Coronary artery (tissue), 2 donors: ENCODE measurements around the gene IGSF9.

Source experiments
- DNase-seq: peaks from one replicate; pipeline ENCODE4 v3.0.0-alpha.2; 2017; ENCODE audit warnings: low spot score
- H3K27ac ChIP-seq, 2 donors: fragments of 200-600 bp; sonication (generic); one replicate each; pipeline ENCODE4 v1.5.1; 2016 to 2019
- H3K4me3 ChIP-seq: fragments of 200-600 bp; sonication (generic); 2 replicates; pipeline ENCODE4 v1.5.1; 2016; ENCODE audit warnings: mild to moderate bottlenecking, moderate library complexity
- TF ChIP-seq, protein P1 (sequence below): fragments of 200-600 bp; sonication (generic); IDR thresholded peaks from one replicate; pipeline ENCODE4 v1.5.1; 2019; ENCODE audit warnings: antibody characterized with exemption

Gene IGSF9

DNA sequence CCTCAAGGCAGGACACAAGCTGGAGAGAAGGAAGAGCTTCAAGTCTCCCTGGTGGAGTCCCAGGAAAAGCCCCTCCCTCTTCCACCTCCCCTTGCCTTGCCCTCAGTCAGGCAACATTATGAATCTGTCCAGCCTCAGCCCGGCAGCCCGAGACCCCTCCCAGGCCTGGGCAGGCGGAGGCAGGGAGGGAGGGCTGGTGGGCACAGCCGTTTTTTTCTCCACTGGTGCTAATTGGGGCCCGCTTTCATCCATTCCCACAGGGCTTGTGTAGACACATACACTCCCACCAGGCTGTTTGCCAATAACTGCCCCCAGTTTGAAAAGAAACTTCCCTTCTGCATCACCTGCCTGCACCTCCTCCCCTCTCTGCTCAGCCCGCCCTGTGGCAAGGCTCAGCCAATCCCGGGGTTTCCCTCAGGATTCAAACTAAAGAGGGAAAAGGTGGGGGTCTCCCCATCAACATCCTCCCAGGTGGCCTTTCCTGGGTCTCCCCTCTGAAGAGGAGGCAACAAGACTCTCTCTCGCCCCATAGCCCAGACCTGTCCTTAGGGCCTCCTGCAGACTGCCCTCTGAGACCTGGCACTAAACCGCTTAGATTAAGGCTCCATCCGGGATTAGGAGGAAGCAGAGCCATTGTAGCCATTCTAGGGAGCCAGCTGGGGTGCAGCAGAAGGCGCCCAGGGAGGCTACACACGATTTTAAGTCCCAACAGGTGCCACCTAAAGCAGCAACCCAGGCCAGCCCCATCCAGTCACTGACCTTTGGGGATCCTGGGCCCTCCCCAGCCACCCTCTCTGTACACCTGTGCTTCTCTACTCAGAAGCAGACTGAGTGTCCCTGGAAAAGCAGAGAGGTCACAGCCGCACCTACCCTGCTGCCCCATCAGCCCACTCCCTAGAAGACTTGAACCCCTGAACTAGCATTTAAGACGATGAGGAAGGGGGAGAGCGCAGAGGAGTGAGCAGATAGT is 3.5 kb downstream of the IGSF9 start:
- Histone ChIP-seq H3K27ac (no peak overlapping the region), H3K4me3 (no peak overlapping the region)
- TF ChIP-seq, protein P1, sequence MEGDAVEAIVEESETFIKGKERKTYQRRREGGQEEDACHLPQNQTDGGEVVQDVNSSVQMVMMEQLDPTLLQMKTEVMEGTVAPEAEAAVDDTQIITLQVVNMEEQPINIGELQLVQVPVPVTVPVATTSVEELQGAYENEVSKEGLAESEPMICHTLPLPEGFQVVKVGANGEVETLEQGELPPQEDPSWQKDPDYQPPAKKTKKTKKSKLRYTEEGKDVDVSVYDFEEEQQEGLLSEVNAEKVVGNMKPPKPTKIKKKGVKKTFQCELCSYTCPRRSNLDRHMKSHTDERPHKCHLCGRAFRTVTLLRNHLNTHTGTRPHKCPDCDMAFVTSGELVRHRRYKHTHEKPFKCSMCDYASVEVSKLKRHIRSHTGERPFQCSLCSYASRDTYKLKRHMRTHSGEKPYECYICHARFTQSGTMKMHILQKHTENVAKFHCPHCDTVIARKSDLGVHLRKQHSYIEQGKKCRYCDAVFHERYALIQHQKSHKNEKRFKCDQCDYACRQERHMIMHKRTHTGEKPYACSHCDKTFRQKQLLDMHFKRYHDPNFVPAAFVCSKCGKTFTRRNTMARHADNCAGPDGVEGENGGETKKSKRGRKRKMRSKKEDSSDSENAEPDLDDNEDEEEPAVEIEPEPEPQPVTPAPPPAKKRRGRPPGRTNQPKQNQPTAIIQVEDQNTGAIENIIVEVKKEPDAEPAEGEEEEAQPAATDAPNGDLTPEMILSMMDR: no peak
- DNase-seq: no peak

DNA sequence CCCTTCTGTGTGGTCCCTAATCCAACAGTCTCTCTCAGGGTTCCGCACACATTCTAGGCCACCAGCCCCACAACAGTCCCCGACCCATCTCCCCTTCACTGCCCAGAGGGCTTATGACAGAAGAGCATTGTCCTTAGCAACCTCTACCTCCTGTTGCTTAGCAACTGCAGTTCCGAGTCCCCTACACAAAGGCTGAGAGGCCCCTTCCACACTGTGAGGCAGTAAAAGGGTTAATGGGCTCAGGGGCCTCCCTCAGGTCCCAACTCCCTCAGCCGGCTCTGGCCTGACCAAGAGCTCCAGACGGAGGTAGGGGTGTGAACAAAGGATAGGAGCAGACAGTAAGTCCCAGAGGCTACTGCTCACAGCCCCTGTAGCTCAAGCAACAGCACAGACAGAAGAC is 4.3 kb downstream of the IGSF9 start:
- Histone ChIP-seq H3K27ac (no peak overlapping the region), H3K4me3 (no peak overlapping the region)
- TF ChIP-seq, protein P1: no peak
- no peak for DNase-seq

DNA sequence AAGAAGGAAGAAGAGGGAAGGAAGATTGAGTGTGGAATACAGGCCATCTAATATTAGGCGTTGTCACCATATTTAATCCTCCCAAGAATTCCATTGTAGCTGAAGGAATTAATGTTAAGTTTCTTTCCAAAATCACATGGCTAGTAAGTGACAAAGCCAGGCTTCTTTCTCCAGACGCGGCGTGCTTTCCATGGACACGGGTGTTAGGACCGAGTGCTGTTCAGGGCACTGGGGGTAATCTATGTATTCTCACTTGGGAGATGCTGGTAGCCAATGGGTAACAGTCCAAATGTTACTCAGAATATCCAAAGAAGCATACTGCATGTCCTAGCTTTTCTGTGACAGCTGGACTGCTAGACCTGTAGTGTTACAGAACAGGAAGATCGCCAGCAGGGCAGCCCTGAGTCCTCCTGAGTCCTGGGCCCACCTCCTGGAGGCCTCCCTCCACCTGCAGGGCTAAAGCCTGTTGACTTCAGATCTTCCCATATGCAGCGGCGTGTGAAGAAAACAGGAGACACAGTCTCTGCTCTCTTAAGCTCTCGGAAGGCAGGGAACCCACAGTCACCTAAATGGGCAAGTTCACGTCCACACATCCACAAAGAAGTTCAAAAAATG is 5.3 kb downstream of the IGSF9 start:
- DNase-seq: no peak
- H3K27ac ChIP-seq: no peak overlapping the region

DNA sequence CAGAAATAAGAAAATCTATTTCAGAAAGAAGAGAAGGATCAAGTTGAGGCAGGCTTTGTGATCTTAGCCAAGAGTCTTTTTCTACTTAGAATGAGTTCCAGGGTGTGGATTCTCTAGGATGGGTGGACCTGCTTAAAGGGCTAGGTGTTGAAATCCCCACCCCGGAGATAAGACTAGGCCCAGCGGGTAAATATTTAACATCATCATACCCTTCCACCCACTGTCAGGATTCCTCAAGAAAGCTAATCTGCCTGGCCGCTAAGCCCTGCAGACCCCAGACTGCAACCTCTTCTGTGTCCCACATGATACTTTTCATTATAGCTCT is 5.8 kb downstream of the IGSF9 start:
- TF ChIP-seq, protein P1: no peak
- Histone ChIP-seq H3K4me3 (no peak overlapping the region), H3K27ac (no peak overlapping the region)
- DNase-seq: no peak

More for the DNA sequence above, 5.3 kb downstream of the IGSF9 start:
- H3K4me3 ChIP-seq: no peak overlapping the region
- TF ChIP-seq, protein P1: no peak

DNA sequence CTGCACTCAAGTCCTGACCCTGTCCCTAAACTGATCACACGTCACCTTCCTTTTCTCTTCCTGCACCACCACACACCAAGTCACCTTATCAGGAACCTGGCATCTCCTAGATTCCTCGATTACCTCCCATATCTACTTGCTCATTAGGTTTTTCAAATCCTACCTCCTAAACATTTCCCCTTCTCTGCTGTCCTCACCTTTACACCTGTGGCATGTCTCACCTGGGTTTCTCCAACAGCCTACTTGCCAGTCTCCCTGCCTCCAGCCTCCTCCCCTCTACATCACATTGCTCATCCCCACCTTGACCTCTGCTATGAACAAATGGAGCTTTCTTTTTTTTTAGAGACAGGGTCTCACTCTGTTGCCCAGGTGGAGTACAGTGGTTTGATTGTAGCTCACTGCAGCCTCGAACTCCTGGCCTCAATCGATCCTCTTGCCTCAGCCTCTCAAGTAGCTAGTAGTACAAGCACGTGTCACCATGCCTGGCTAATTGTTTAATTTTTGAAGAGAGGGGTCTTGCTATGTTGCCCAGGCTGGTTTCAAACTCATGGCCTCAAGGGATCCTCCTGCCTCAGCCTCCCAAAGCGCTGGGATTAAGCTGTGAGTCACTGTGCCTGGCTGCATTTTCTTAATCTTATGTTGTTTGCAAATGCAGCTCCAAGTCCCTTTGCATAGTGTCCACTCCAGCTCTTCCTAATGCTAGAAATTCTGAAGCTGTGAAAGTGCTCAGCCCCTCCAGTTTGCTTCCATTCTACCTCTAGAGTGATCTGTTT is 6.3 kb downstream of the IGSF9 start:
- H3K27ac ChIP-seq: no peak overlapping the region
- DNase-seq: no peak
- TF ChIP-seq, protein P1: no peak
- H3K4me3 ChIP-seq: no peak overlapping the region

DNA sequence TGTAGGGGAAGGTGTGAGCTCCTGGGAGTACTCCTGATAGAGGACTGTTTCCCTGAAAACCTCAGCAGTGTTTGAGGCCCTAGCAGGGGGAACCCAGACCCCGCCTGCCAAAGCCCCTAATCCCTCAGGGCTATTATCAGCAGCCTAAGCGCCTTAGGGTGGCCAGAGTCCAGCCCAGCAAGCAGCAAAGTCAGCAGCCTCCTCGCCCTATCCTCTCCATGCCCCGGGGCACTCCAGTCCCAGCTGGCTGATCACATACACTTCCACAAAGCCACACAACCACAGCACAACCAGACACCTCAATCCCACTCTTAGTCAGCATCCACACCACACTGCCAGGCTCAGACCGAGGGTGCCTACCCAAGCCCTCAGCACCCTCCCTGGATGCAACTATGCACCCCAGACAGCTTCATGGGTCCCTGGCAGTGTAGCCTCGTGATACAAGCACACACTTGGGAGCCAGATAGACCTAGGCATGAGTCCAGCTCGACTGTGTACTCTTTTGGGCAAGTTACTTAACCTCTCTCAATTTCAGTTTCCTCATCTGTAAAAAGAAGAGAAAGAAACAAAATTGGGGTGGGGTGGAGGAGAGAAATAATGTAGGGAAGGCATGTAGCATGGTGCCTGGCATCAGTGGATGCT is 7.1 kb downstream of the IGSF9 start:
- no peak for DNase-seq
- no peak overlapping the region for H3K27ac ChIP-seq
- no peak overlapping the region for H3K4me3 ChIP-seq
- TF ChIP-seq, protein P1: no peak
